Keratinocyte (primary cell): ENCODE results near the gene ST8SIA4. TPM values are rescaled to one million over a fixed set of nuclear protein-coding genes. Genes with fewer than 3 reads are reported as not detected.

Experiments
- DNase-seq: peaks from one replicate; pipeline ENCODE4 v3.0.0-alpha.2; 2011; ENCODE audit warnings: low read depth, missing footprints, low spot score
- FAIRE-seq: peaks from 2 replicates; lab custom pipeline; 2011; peaks lifted over from hg19 to GRCh38; lab: Jason Lieb, UNC
- H2AFZ ChIP-seq: 2 replicates; pipeline ENCODE4 v1.6.0; 2012; ENCODE audit warnings: low read length, control low read depth, inconsistent platforms; ENCODE audit not compliant: control insufficient read depth
- H3K27ac ChIP-seq: 2 replicates; pipeline ENCODE4 v1.5.1; 2011; ENCODE audit warnings: low read length; ENCODE audit not compliant: control insufficient read depth, insufficient read depth
- H3K27me3 ChIP-seq: 3 replicates; pipeline ENCODE4 v1.6.0; 2011; ENCODE audit warnings: low read length; ENCODE audit not compliant: control insufficient read depth, insufficient read depth; ENCODE audit errors: extremely low read depth
- H3K36me3 ChIP-seq, 2 experiments: 2 replicates in 1 of 2; 3 replicates in 1 of 2; pipeline ENCODE4 v1.5.1; 2011; ENCODE audit warnings: low read length in 2 of 2, mild to moderate bottlenecking in 1 of 2; ENCODE audit not compliant: control insufficient read depth in 2 of 2, insufficient read depth in 2 of 2; ENCODE audit errors: extremely low read depth in 1 of 2
- H3K4me1 ChIP-seq: 3 replicates; pipeline ENCODE4 v1.5.1; 2011; ENCODE audit warnings: low read length; ENCODE audit not compliant: control insufficient read depth, insufficient read depth; ENCODE audit errors: extremely low read depth
- H3K4me2 ChIP-seq: 3 replicates; pipeline ENCODE4 v1.6.0; 2011; ENCODE audit warnings: low read depth, low read length; ENCODE audit not compliant: control insufficient read depth, insufficient read depth; ENCODE audit errors: extremely low read depth
- H3K4me3 ChIP-seq, 3 experiments: fragments of 200-600 bp in 1 of 3; sonication (generic) in 1 of 3; 2 replicates in 2 of 3; 3 replicates in 1 of 3; pipeline ENCODE4 v1.5.1; 2011 to 2016; ENCODE audit warnings: low read length in 3 of 3, mild to moderate bottlenecking in 3 of 3, control low read depth in 2 of 3, inconsistent platforms in 1 of 3, low read depth in 1 of 3, mixed read lengths in 1 of 3, mixed run types in 1 of 3, moderate library complexity in 1 of 3; ENCODE audit not compliant: control insufficient read depth in 2 of 3, insufficient read depth in 2 of 3; ENCODE audit errors: extremely low read depth in 1 of 3
- H3K79me2 ChIP-seq: 2 replicates; pipeline ENCODE4 v1.6.0; 2012; ENCODE audit warnings: low read length; ENCODE audit not compliant: control insufficient read depth, insufficient read depth
- H3K9ac ChIP-seq: 3 replicates; pipeline ENCODE4 v1.6.0; 2011; ENCODE audit warnings: low read length; ENCODE audit not compliant: control insufficient read depth, insufficient read depth; ENCODE audit errors: extremely low read depth
- H3K9me1 ChIP-seq: 3 replicates; pipeline ENCODE4 v1.6.0; 2011; ENCODE audit warnings: low read length; ENCODE audit not compliant: control insufficient read depth, insufficient read depth; ENCODE audit errors: extremely low read depth
- H3K9me3 ChIP-seq: 2 replicates; pipeline ENCODE4 v1.5.1; 2012; ENCODE audit warnings: low read depth, low read length; ENCODE audit not compliant: control insufficient read depth
- H4K20me1 ChIP-seq: 3 replicates; pipeline ENCODE4 v1.6.0; 2011; ENCODE audit warnings: low read length; ENCODE audit not compliant: control insufficient read depth, insufficient read depth; ENCODE audit errors: extremely low read depth
- CTCF ChIP-seq, 3 experiments: IDR thresholded peaks in 1 of 3; conservative IDR thresholded peaks in 1 of 3; optimal IDR thresholded peaks in 1 of 3; 2 replicates in 2 of 3; 3 replicates in 1 of 3; pipeline versions ENCODE3 to v1.5.1; 2011; ENCODE audit warnings: low read length in 3 of 3, mild to moderate bottlenecking in 3 of 3, moderate library complexity in 2 of 3, control low read depth in 1 of 3, inconsistent platforms in 1 of 3; ENCODE audit not compliant: insufficient read depth in 2 of 3; ENCODE audit errors: extremely low read depth in 1 of 3
- EZH2 ChIP-seq: IDR thresholded peaks from one replicate; pipeline ENCODE4 v1.6.1; 2012; ENCODE audit warnings: inconsistent platforms, mild to moderate bottlenecking, low read length, moderate library complexity
- dilution Hi-C: fragments of 300-500 bp; cut with MboI; formaldehyde crosslinking; loops from one replicate; pipeline ENCODE4 v1.7.0; 2020; ENCODE audit warnings: low sequenced_read_pairs; ENCODE audit not compliant: extremely low pct_ligation_motif_present
- polyA plus RNA-seq, 5 experiments: library from polyadenylated mRNA; depleted of rRNA in 3 of 5; stranded (reverse) in 3 of 5; stranded (forward) in 1 of 5; unstranded in 1 of 5; fragments of >200 nt; gene quantifications; 1 replicate in 1 of 5; 2 replicates in 3 of 5; 3 replicates in 1 of 5; pipeline versions ENCODE4 v1.2.1 to v1.2.3, GENCODE V29; 2011 to 2012; ENCODE audit warnings: missing spikeins in 2 of 5, low read depth in 1 of 5, low replicate concordance in 1 of 5

ST8SIA4 gene
- polyA plus RNA-seq, 1 donor (not counting 4 experiments of a cell fraction or from before 2014, with no cell fraction given), result 0.43 TPM

- Histone ChIP-seq H3K79me2 (no peaks in the 10 kb centered on the region), H3K9ac (no peak overlapping the region), H3K4me3 (no peak overlapping the region), H4K20me1 (no peaks in the 10 kb centered on the region), H2AFZ (no peak overlapping the region), H3K27me3 (no peaks in the 10 kb centered on the region), H3K9me1 (no peaks in the 10 kb centered on the region), H3K4me1 (no peaks in the 10 kb centered on the region), H3K9me3 (no peaks in the 10 kb centered on the region), H3K27ac (no peak overlapping the region), H3K4me2 (no peak overlapping the region), H3K36me3 (no peaks in the 10 kb centered on the region)
- no peak for TF ChIP-seq EZH2
- FAIRE-seq (no peak), DNase-seq (no peak)
- dilution Hi-C loops, result no loop called here
These were observed 50.1 kb downstream of the ST8SIA4 start for GRCh38 chr5:100852988-100853449.

- Histone ChIP-seq H3K4me1 (no peaks in the 10 kb centered on the region), H3K9ac (no peak overlapping the region), H3K36me3 (no peaks in the 10 kb centered on the region), H3K79me2 (no peaks in the 10 kb centered on the region), H3K27ac (no peak overlapping the region), H4K20me1 (no peaks in the 10 kb centered on the region), H3K4me2 (no peak overlapping the region), H2AFZ (no peak overlapping the region), H3K4me3 (no peak overlapping the region), H3K9me1 (no peaks in the 10 kb centered on the region), H3K27me3 (no peaks in the 10 kb centered on the region), H3K9me3 (no peaks in the 10 kb centered on the region)
- TF ChIP-seq EZH2 (no peak), CTCF (optimal IDR thresholded peaks at IDR 0.05 in 1 of 3, IDR thresholded peaks at IDR 0.05 in 1 of 3, conservative IDR thresholded peaks at IDR 0.05 in 1 of 3; ENCODE audit: extremely low read depth in 1 of 3, insufficient read depth in 2 of 3, low read length in 3 of 3) (no peak)
- DNase-seq (no peak), FAIRE-seq (no peak)
- dilution Hi-C loops, result no loop called here
These were observed 51.0 kb downstream of the ST8SIA4 start for GRCh38 chr5:100852051-100852450.

GRCh38 chr5:100846772-100847171 is 56.3 kb downstream of the ST8SIA4 start:
- no peak for DNase-seq
- no peaks in the 10 kb centered on the region for H4K20me1 ChIP-seq
- H3K27ac ChIP-seq, result no peak overlapping the region
- FAIRE-seq, result no peak
- H3K27me3 ChIP-seq, result no peaks in the 10 kb centered on the region
- dilution Hi-C loops, result no loop called here
- H3K4me3 ChIP-seq, result no peak overlapping the region
- H3K36me3 ChIP-seq, result no peaks in the 10 kb centered on the region
- H3K79me2 ChIP-seq, result no peaks in the 10 kb centered on the region
- no peak overlapping the region for H2AFZ ChIP-seq
- TF ChIP-seq EZH2, result no peak
- TF ChIP-seq CTCF (optimal IDR thresholded peaks at IDR 0.05 in 1 of 3, IDR thresholded peaks at IDR 0.05 in 1 of 3, conservative IDR thresholded peaks at IDR 0.05 in 1 of 3; ENCODE audit: extremely low read depth in 1 of 3, insufficient read depth in 2 of 3, low read length in 3 of 3), result no peak
- no peaks in the 10 kb centered on the region for H3K9me1 ChIP-seq
- H3K9me3 ChIP-seq, result no peaks in the 10 kb centered on the region
- no peak overlapping the region for H3K4me2 ChIP-seq
- H3K9ac ChIP-seq, result no peak overlapping the region
- H3K4me1 ChIP-seq, result peaks cover under 1% of the 10 kb centered on the region
